Activated CD4-positive, CD25-positive, alpha-beta regulatory T cell treated with anti-CD3 and anti-CD28 coated beads, Interleukin-2, amount 50 U/mL, for 72 hours (primary cell): ENCODE results near the gene TRIM43.
"Not testable (repeated sequence)": the region's sequence is repeated elsewhere in the genome, so short reads cannot be mapped to it uniquely, and the experiment has no call there.

ENCODE experiments used
- DNase-seq: peaks from one replicate; pipeline ENCODE4 v3.0.0; 2021

The TRIM43 gene

DNA sequence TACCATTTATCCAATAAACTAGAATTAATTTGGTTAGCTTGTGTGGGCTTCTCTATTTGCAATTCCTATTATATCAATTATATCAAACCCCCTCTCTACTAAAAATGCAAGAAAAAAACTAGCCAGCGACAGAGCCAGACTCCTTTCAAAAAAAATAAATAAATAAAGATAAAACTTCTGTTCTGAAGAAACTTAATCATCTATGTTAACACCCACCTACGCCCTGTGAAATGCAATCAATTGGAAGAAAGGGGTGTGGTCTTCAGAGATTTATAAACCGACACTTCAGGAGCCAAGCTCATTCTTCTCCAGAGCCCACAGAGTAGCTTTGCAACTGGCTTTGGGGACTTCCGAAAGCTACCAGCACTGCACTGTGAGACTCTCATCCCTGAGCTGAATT, at the start of gene TRIM43:
TRIM43 (plus strand) TSS at position 301 of the 400 bp plus-strand sequence. CDS start 2,023 bp downstream, outside the sequence.
- not testable (repeated sequence) for DNase-seq

GRCh38 chr2:95551055-95551568, 40.7 kb upstream of the TRIM43 start:
- DNase-seq = no peak

DNA sequence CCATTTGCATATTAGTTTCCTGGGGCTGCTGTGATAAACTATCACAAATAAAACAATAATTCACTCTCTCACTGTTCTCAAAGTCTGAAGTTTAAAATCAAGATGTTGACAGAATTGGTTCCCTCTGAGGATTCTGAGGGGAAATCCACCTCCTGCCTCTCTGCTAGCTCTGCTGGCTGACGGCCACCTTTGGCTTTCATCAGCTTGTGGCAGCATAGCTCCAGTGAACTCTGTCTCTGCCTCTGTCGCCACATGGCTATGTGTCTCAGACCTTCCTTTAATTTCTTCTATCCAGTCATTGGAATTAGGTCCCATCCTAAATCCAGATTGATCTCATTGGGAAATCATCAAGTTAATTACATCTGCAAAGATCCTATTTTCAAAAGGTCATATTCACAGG, 38.9 kb upstream of the TRIM43 start:
- no peak for DNase-seq

GRCh38 chr2:95569170-95569569, 22.6 kb upstream of the TRIM43 start:
- no peak for DNase-seq

GRCh38 chr2:95573866-95574265, 17.9 kb upstream of the TRIM43 start:
- DNase-seq = no peak

- no peak for DNase-seq
Measured at GRCh38 chr2:95574506-95574905, 17.3 kb upstream of the TRIM43 start.

- no peak for DNase-seq
Measured at GRCh38 chr2:95575857-95576256, 15.9 kb upstream of the TRIM43 start.

DNA sequence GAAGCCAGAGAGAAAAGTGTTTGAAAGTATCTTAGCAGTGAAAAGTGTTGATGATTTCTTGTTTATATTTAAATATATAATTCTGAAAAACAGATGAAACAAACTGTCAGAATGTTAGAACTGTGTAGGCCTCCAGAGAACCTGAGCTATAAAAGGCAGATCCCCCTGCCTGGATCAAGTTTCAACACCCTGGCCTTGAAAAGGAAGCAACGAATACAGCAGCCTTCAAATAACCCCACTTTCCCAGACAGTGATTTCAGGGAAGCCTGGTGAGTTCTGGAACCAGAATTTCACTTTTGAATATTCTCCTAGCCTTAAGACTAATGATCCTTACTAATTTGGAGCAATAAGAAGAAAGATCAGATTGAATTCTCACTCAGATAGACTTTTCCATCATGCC, 13.3 kb upstream of the TRIM43 start:
- no peak for DNase-seq

DNA sequence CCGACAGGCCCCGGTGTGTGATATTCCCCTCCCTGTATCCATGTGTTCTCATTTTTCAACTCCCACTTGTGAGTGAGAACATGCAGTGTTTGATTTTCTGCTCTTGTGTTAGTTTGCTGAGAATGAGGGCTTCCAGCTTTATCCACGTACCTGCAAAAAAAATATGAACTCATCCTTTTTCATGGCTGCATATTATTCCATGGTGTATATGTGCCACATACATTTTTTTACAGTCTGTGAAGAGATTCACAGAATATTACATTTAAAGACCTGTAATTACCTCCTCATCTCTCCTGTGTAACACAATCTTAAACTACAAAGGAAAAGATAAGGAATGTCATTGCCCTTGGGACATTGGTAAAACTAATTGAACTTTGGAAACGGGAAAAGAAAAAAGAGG, 8.3 kb upstream of the TRIM43 start:
- DNase-seq = not testable (repeated sequence)

GRCh38 chr2:95584321-95584720, 7.5 kb upstream of the TRIM43 start:
- not testable (repeated sequence) for DNase-seq

DNA sequence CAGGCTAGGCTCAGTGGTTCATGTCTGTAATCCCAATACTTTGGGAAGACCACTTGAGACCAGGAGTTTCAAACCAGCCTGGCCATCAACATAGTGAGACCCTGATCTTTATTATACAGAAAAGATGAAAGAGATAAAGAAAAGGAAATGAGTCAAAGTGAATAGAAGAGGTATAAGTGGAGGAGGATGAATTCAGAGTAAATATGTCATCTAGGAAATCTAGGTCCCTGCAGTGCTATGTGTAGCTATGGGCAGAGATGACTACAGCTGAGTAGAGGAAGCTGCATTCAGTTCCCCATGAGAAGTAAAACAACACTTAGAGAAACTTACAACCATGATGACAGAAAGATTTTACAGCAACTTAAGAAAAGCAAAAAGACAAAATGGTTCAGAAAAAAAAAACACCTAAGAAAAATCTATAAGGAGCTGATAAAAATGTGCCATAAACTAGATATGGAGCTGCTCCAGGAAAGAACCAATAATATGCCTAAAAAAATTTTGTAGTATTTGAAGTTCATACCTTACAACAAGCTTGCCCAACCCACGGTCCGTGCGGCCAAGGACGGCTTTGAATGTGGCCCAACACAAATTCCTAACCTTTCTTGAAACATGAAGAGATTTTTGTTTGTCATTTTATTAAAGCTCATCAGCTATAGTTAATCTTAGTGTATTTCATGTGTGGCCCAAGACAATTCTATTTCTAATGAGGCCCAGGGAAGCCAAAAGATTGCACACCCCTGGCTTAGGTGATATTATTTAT, 1.8 kb upstream of the TRIM43 start:
- DNase-seq = not testable (repeated sequence)

DNA sequence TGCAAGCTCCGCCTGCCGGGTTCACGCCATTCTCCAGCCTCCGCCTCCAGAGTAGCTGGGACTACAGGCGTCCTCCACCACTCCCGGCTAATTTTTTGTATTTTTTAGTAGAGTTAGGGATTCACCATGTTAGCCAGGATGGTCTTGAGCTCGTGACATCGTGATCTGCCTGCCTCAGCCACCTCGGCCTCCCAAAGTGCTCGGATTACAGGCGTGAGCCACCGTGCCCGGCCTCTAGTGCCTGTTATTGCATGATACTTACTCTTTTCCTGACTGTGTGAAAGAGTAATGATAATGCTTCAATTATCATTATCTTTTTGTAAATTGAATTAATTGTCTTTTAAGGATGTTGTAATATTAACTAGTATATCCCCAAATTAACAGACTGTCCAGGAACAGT, 1.2 kb downstream of the TRIM43 start:
- not testable (repeated sequence) for DNase-seq

DNA sequence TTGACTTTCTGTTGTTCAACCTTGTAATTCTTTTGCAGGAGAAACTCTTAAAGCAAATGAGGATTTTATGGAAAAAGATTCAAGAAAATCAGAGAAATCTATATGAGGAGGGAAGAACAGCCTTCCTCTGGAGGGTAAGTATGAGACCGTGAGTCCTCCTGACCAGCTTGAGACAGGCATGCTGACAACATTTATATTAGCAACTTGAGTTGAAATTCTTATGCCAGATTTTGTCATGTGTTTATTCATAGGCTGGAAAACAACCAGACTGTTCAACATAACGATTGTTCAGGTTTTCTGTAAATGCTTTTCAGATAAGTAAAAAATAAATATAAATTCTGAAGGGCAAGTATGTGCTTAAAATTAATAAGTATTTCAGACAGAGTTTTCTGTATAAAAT, 3.2 kb downstream of the TRIM43 start:
- DNase-seq = not testable (repeated sequence)

- DNase-seq = not testable (repeated sequence)
Measured at GRCh38 chr2:95601301-95601700, 9.5 kb downstream of the TRIM43 start.

DNA sequence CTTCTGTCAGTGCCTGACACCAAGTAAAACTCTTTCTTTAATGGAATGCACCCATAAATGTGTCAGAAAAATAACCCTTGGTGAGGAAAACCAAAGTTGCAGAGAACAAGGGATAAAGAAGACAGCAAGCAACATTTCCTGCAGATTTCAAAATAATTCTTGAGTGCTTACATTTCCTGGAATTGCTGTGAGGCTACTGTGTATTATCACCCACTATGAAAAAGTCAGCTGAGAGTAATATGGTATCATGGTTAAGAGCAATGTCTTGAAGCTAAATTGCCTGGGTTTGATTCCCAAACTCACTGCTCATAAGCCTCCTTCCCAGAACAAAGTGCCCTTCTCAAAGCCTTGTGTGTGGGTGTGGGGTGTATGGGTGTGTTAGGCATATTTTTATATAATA, 10.3 kb downstream of the TRIM43 start:
- not testable (repeated sequence) for DNase-seq

DNA sequence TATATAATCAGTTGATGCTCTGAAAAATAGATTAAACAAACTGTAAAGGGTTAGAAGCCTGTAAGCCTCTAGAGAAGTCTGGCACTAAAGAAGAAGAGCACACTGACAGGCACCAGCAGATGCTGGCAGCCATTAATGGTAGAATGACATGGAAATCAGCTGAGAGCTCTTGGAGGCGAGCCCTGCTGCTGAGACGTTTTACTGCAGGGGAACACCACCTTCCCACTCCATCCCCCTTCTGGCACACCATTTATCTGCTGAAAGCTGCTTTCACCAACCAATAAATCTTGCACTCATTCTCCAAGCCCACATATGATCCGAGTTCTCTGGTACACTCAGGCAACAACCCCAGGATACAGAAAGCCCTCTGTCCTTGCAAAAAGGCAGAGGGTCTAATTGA, 16.6 kb downstream of the TRIM43 start:
- DNase-seq = not testable (repeated sequence)

DNA sequence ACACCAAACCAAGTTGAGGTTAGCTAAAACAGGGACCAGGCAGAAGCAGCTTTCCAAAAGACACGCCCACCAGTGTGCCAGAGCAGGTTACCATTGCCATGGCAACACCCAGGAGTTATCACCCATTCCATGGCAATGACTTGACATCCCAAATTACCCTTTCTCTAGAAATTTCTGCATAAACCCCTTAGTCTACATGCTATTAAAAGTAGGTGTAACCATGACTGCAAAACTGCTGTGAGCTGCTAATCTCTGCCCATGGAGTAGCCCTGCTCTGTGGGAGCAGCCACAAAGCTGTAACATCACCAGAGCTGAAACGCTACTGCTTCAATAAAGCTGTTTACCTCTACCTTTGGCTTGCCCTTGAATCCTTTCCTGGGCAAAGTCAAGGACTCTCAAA, 18.0 kb downstream of the TRIM43 start:
- not testable (repeated sequence) for DNase-seq

DNA sequence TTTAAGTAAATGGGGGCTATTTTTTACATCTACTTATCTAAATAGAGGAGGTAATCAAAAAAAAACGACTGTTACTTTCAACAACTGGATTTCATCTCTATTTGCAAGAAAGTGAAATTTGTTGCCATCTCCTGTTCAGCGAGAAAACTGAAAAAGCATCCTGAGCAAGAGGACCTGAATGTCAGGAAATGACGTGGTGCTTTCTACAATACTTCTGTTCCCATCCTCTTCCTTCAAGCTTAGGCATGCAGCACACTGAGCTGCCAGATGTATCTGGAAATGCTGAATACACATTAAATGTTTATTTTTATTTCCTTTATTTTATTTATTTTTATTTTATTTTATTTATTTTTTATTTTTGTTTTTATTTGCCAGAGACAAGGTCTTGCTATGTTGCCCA, 21.2 kb downstream of the TRIM43 start:
- not testable (repeated sequence) for DNase-seq

- not testable (repeated sequence) for DNase-seq
Measured at GRCh38 chr2:95622728-95623127, 30.9 kb downstream of the TRIM43 start.

GRCh38 chr2:95630987-95631386, 39.2 kb downstream of the TRIM43 start:
- DNase-seq = not testable (repeated sequence)

DNA sequence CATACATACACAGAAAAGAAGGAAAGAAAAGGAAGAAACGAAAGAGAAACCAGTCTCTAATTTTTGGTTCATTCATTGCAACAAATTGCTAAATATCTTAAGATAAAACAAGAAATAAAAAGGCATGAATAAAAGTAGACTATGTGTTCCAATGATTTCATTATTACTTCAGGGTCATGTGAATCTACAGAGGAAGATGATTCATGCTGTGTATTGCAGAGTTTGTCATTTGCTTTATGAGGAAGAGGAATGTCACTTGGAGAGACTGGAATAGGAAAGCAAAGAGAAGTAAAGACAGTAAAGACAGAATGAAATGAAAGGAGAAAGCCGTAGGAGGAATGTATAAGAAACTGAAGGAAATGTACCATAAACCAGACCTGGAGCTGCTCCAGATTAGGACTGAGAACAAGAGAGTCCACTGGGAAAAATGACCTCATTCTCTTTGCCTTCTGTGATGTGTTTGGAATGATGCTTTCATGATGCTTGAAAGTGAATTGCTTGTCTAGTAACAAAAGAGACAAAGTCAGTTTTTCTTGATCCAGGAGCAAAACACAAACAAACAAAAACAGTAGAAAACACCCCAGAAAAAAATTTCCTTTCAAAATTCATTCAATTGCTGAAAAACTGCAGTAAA, 41.9 kb downstream of the TRIM43 start:
- DNase-seq = not testable (repeated sequence)

DNA sequence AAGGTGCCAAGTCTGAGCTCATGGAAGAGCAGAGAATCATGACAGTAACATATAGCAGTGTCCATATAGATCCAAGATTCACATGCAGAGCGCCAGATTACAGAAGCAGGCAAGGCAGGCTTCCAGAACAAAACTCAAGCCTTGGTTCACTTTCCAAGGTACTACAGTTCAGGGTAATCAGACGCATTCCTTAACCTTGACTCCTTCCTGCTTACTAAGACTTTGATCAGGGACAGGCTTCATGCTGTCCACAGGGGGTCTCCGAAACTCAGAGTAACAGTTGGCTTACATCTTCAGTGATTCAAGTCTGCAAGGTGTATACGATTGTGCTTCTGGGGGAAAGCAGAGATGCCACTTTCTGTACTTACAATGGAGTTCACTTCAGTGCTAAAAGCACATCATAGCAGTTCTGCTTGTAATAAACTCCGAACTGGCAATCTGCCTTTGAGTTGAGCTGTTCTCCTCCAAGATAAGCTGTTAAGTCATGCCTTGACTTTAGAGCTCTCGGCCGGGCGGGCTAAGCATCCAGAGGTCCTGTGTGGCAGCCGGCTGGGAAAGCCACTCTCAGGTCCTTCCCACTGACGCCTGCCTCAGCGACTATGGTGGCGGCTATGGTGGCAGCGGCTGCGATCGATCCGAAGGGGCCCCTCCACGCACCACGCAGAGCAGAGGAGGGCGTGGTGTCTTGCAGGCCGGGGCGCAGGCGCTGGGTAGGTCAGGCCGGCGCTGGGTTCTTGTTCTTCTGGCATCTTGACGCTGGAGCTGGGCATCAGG, 48.9 kb downstream of the TRIM43 start:
- not testable (repeated sequence) for DNase-seq

DNA sequence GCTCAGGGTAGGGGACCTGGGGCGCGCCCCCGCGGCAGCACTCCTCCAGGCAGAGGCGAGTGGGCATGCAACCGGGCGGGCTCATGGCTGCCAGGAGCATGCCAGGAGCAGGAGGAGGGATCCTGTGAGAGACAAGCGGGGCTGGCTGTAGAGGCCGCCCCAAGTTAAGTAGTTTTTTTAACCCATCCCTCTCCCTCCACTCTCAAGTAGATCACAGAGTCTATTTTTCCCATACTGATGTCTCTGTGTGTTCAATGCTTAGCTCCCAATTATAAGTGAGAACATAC, 49.4 kb downstream of the TRIM43 start:
- not testable (repeated sequence) for DNase-seq

DNA sequence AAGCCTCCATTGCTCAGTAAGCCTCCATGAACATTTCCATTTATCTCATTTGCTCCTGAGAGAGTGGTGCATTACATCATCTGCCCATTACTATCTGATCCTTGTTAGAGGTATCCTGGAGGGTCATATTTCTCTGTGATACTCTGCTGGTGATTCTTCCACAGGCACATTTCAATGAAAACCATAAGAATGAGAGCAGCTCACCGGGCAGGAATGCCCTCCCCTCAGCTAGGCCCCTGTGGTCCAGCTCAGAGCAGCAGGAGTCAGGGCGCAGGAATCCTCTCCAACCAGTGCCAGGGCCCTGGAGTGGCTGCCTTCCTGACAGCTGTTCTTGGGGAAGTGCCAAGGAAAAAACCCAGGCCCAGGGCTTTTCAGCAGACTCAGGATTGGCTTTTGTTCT, 50.0 kb downstream of the TRIM43 start:
- DNase-seq = not testable (repeated sequence)
